HCT116 (cell line): ENCODE data around the gene ATG2B. TPM values are rescaled to one million over a fixed set of nuclear protein-coding genes. Genes with fewer than 3 reads are reported as not detected.

Source experiments
- ATAC-seq: fragments of 200-7000 bp; cut with Tn5 transposase; 2 replicates; pipeline ENCODE4 v1.9.1; 2020; ENCODE audit warnings: mild to moderate bottlenecking, moderate library complexity
- BruUV-seq: library from RNA; stranded (reverse); fragments of 400-500 nt; replicated peaks from 2 replicates; lab custom pipeline; 2021; lab: Mats Ljungman, UMichigan
- CTCF ChIA-PET: fragments of 300-600 bp; sonication (Branson Sonifier 250); formaldehyde crosslinking; loops from one replicate; lab custom pipeline; 2021; ENCODE audit warnings: antibody characterized with exemption; lab: Charles Lee
- POLR2A ChIA-PET: fragments of 300-600, 350-600 bp; sonication (Branson Sonifier 250); formaldehyde crosslinking; loops from one replicate; lab custom pipeline; 2021; ENCODE audit warnings: antibody characterized with exemption; lab: Charles Lee
- RAD21 ChIA-PET, 2 experiments: fragments of 300-600 bp; sonication (Branson Sonifier 250); formaldehyde crosslinking; loops; one replicate each; lab custom pipeline; 2023; ENCODE audit warnings: low total read pairs in 2 of 2; ENCODE audit not compliant: uncharacterized antibody in 2 of 2, unreplicated experiment in 2 of 2, low non-redundant PET in 1 of 2; lab: Charles Lee
- DNase-seq: peaks from one replicate; pipeline ENCODE4 v3.0.0-alpha.2; 2010; ENCODE audit warnings: low read depth, low spot score
- H2AFZ ChIP-seq: fragments of 200-600 bp; shearing (Covaris generic), sonication (generic); 2 replicates; pipeline ENCODE4 v1.6.1; 2017; ENCODE audit warnings: low read depth, mixed run types, mixed read lengths, antibody characterized with exemption, low read length; ENCODE audit not compliant: poor library complexity, severe bottlenecking
- H3K27ac ChIP-seq: 2 replicates; pipeline ENCODE4 v1.5.1; 2012; ENCODE audit warnings: low read depth, low read length
- H3K27me3 ChIP-seq: fragments of 200-600 bp; sonication (generic); 2 replicates; pipeline ENCODE4 v1.6.1; 2016; ENCODE audit warnings: mixed run types, low read length, mixed read lengths; ENCODE audit not compliant: insufficient read depth
- H3K36me3 ChIP-seq, 2 experiments: fragments of 200-500 bp in 1 of 2; fragments of 200-600 bp in 1 of 2; sonication (Bioruptor generic) in 1 of 2; sonication (generic) in 1 of 2; 2 replicates each; pipeline versions ENCODE4 v1.5.1 to v1.6.1; 2014 to 2016; ENCODE audit warnings: low read length in 2 of 2, inconsistent platforms in 1 of 2, mixed read lengths in 1 of 2, mixed run types in 1 of 2; ENCODE audit not compliant: insufficient read depth in 2 of 2, control insufficient read depth in 1 of 2
- H3K4me1 ChIP-seq, 2 experiments: fragments of 200-600 bp in 1 of 2; sonication (generic) in 1 of 2; 2 replicates each; pipeline versions ENCODE4 v1.5.1 to v1.6.1; 2012 to 2017; ENCODE audit warnings: low read length in 2 of 2, inconsistent platforms in 1 of 2, mild to moderate bottlenecking in 1 of 2, mixed read lengths in 1 of 2, mixed run types in 1 of 2, moderate library complexity in 1 of 2; ENCODE audit not compliant: insufficient read depth in 2 of 2, control insufficient read depth in 1 of 2
- H3K4me2 ChIP-seq: fragments of 200-600 bp; sonication (generic); 2 replicates; pipeline ENCODE4 v1.6.1; 2017; ENCODE audit warnings: mixed run types, low read length, mixed read lengths
- H3K4me3 ChIP-seq, 2 experiments: fragments of 200-600 bp in 1 of 2; sonication (generic) in 1 of 2; replicated peaks in 1 of 2; 2 replicates each; pipeline ENCODE4 v1.5.1; 2011 to 2016; ENCODE audit warnings: low read length in 2 of 2, control low read depth in 1 of 2, low read depth in 1 of 2, mild to moderate bottlenecking in 1 of 2, mixed read lengths in 1 of 2, mixed run types in 1 of 2
- H3K79me2 ChIP-seq: fragments of 200-600 bp; sonication (generic); 2 replicates; pipeline ENCODE4 v1.6.1; 2017; ENCODE audit warnings: mild to moderate bottlenecking, mixed run types, low read length, moderate library complexity, mixed read lengths; ENCODE audit not compliant: insufficient read depth
- H3K9ac ChIP-seq: fragments of 200-600 bp; sonication (generic); 2 replicates; pipeline ENCODE4 v1.6.1; 2016; ENCODE audit warnings: low read length, mixed read lengths
- H3K9me2 ChIP-seq: fragments of 200-600 bp; sonication (generic), shearing (Covaris generic); 2 replicates; pipeline ENCODE4 v1.6.1; 2017; ENCODE audit warnings: mixed run types, mild to moderate bottlenecking, moderate library complexity; ENCODE audit not compliant: insufficient read depth
- H3K9me3 ChIP-seq, 2 experiments: fragments of 200-500 bp in 1 of 2; fragments of 200-600 bp in 1 of 2; sonication (Bioruptor generic) in 1 of 2; sonication (generic) in 1 of 2; 2 replicates each; pipeline ENCODE4 v1.6.1; 2014 to 2017; ENCODE audit warnings: low read length in 2 of 2, mixed read lengths in 2 of 2, inconsistent platforms in 1 of 2, low read depth in 1 of 2, mild to moderate bottlenecking in 1 of 2, mixed run types in 1 of 2, moderate library complexity in 1 of 2; ENCODE audit not compliant: control insufficient read depth in 1 of 2, insufficient read depth in 1 of 2
- H4K20me1 ChIP-seq: fragments of 200-600 bp; sonication (generic), shearing (Covaris generic); 2 replicates; pipeline ENCODE4 v1.6.1; 2017; ENCODE audit warnings: mixed run types, mild to moderate bottlenecking, moderate library complexity; ENCODE audit not compliant: insufficient read depth
- ATF3 ChIP-seq: IDR thresholded peaks from 2 replicates; pipeline ENCODE4 v1.6.1; 2012
- CBX3 ChIP-seq: IDR thresholded peaks from 2 replicates; pipeline ENCODE4 v1.6.1; 2012; ENCODE audit warnings: low read depth
- CTCF ChIP-seq, 3 experiments: fragments of 200-600 bp in 1 of 3; sonication (generic) in 1 of 3; IDR thresholded peaks in 2 of 3; conservative IDR thresholded peaks in 1 of 3; 2 replicates each; pipeline ENCODE4 v1.5.1; 2012 to 2017; ENCODE audit warnings: low read depth in 2 of 3, low read length in 2 of 3, antibody characterized with exemption in 1 of 3, borderline replicate concordance in 1 of 3, control low read depth in 1 of 3, mild to moderate bottlenecking in 1 of 3, mixed read lengths in 1 of 3, mixed run types in 1 of 3, moderate library complexity in 1 of 3; ENCODE audit not compliant: insufficient read depth in 1 of 3
- EGR1 ChIP-seq: IDR thresholded peaks from 2 replicates; pipeline ENCODE4 v1.6.1; 2012; ENCODE audit warnings: low read depth
- ELF1 ChIP-seq: IDR thresholded peaks from 2 replicates; pipeline ENCODE4 v1.6.1; 2012; ENCODE audit warnings: low read depth, borderline replicate concordance
- EZH2 ChIP-seq: fragments of 200-600 bp; sonication (generic); IDR thresholded peaks from 2 replicates; pipeline ENCODE4 v1.6.1; 2017; ENCODE audit warnings: antibody characterized with exemption, mixed run types
- FOSL1 ChIP-seq: IDR thresholded peaks from 2 replicates; pipeline ENCODE4 v1.6.1; 2012; ENCODE audit warnings: low read depth
- POLR2A ChIP-seq: IDR thresholded peaks from 2 replicates; pipeline ENCODE4 v1.7.0; 2011; ENCODE audit warnings: borderline replicate concordance; ENCODE audit not compliant: insufficient read depth, insufficient read length; ENCODE audit errors: extremely low read depth
- POLR2AphosphoS5 ChIP-seq: IDR thresholded peaks from 2 replicates; pipeline ENCODE4 v1.6.1; 2011; ENCODE audit warnings: mild to moderate bottlenecking, low read depth, low read length, moderate library complexity
- RAD21 ChIP-seq: IDR thresholded peaks from 2 replicates; pipeline ENCODE4 v1.6.1; 2012; ENCODE audit warnings: low read depth, mild to moderate bottlenecking
- REST ChIP-seq: IDR thresholded peaks from 2 replicates; pipeline ENCODE4 v1.6.1; 2012; ENCODE audit warnings: low read depth
- SRF ChIP-seq: IDR thresholded peaks from 2 replicates; pipeline ENCODE4 v1.6.1; 2012; ENCODE audit warnings: low read depth
- YY1 ChIP-seq: IDR thresholded peaks from 2 replicates; pipeline ENCODE4 v1.6.1; 2011; ENCODE audit warnings: low read length, low read depth, moderate library complexity, mild to moderate bottlenecking; ENCODE audit not compliant: insufficient replicate concordance; ENCODE audit errors: extremely low read depth
- ZFX ChIP-seq: fragments of 450-650 bp; IDR thresholded peaks from 2 replicates; pipeline ENCODE4 v1.6.1; 2017
- ZNF274 ChIP-seq: fragments of 200-500 bp; sonication (Bioruptor generic); IDR thresholded peaks from 2 replicates; pipeline ENCODE4 v1.6.1; 2014; ENCODE audit warnings: mild to moderate bottlenecking, low read depth, low read length, inconsistent platforms
- intact Hi-C: fragments of 100-400 bp; cut with micrococcal nuclease; formaldehyde crosslinking; loops from 2 replicates; pipeline ENCODE4 v1.10.0; 2022
- total RNA-seq: library from RNA; stranded (reverse); gene quantifications from one replicate; pipeline ENCODE4 v1.2.1, GENCODE V29; 2021; ENCODE audit not compliant: unreplicated experiment

ATG2B gene
- total RNA-seq, 1 experiment from 2014 or later, result 6.4 TPM

GRCh38 chr14:96403409-96403808 is 40.3 kb upstream of the ATG2B start:
- H3K4me1 ChIP-seq, result no peaks in the 10 kb centered on the region
- ChIA-PET POLR2A (no interaction called here), RAD21 (no interaction called here), CTCF (no interaction called here)
- no peak overlapping the region for H3K27ac ChIP-seq
- intact Hi-C loops, result no loop called here
- no peak overlapping the region for H3K4me3 ChIP-seq
- no peaks in the 10 kb centered on the region for H3K9me3 ChIP-seq
- H2AFZ ChIP-seq, result no peak overlapping the region
- H3K9me2 ChIP-seq, result no peaks in the 10 kb centered on the region
- ATAC-seq (no peak), DNase-seq (no peak)
- no peaks in the 10 kb centered on the region for H3K79me2 ChIP-seq
- H3K36me3 ChIP-seq, result no peaks in the 10 kb centered on the region
- no peak overlapping the region for H3K4me2 ChIP-seq
- H3K9ac ChIP-seq, result no peak overlapping the region
- H4K20me1 ChIP-seq, result no peaks in the 10 kb centered on the region
- TF ChIP-seq FOSL1, result no peak
- TF ChIP-seq CTCF (IDR thresholded peaks at IDR 0.05 in 2 of 3, conservative IDR thresholded peaks at IDR 0.05 in 1 of 3; ENCODE audit: borderline replicate concordance in 1 of 3, insufficient read depth in 1 of 3, low read depth in 2 of 3, low read length in 2 of 3), result no peak
- no peak for TF ChIP-seq CBX3
- TF ChIP-seq YY1, result no peak
- TF ChIP-seq RAD21, result no peak
- TF ChIP-seq EGR1, result no peak
- TF ChIP-seq ZFX, result no peak
- TF ChIP-seq POLR2A, result no peak
- TF ChIP-seq ZNF274, result no peak
- no peak for TF ChIP-seq POLR2AphosphoS5
- no peak for TF ChIP-seq SRF
- no peak for TF ChIP-seq ELF1
- no peak for TF ChIP-seq REST
- no peak for TF ChIP-seq ATF3
- no peak for TF ChIP-seq EZH2
- BruUV-seq, result no TSS peak
- no peaks in the 10 kb centered on the region for H3K27me3 ChIP-seq
